NCI-H1694 (cell line): ENCODE data around the gene ZDHHC9.

Experiments used
- DNase-seq: peaks from one replicate; lab custom pipeline; 2025; lab: John Stamatoyannopoulos, UW

ZDHHC9 gene

DNA sequence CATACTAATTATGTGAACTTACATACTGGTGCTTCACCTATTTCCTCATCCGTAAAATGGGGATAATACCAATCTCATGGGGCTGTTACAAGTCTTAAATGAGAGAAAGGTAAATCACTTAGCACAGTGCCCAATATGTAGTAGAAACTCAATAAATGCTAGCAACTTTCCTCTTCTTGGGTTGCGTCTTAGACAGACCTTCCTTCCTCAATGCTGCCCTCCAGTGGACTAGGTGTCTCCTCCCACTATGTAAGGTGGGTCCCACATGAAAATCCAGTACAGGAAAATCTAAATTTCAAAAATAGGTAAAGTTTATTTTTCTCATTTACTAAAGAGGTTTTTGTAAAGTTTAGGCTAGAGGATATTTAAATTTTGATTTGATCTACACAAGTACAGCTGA lies 20.6 kb downstream of the ZDHHC9 start:
- DNase-seq: no peak

DNA sequence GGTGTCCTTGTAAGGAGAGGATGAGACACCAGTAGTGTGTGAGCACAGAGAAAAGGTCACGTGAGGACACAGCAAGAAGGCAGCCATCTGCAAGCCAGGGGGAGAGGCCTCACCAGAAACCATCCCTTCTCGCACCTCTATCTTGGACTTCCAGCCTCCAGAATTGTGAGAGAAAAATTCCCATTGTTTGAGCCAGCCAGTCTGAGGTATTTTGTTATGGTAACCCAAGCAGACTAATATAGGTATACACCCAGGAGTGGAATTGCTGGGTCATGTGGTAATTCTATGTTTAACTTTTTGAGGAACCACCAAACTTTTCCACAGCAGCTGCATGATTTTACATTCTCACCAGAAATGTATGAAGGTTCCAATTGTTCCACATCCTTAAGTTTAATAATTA lies 25.6 kb downstream of the ZDHHC9 start:
- DNase-seq: no peak

DNA sequence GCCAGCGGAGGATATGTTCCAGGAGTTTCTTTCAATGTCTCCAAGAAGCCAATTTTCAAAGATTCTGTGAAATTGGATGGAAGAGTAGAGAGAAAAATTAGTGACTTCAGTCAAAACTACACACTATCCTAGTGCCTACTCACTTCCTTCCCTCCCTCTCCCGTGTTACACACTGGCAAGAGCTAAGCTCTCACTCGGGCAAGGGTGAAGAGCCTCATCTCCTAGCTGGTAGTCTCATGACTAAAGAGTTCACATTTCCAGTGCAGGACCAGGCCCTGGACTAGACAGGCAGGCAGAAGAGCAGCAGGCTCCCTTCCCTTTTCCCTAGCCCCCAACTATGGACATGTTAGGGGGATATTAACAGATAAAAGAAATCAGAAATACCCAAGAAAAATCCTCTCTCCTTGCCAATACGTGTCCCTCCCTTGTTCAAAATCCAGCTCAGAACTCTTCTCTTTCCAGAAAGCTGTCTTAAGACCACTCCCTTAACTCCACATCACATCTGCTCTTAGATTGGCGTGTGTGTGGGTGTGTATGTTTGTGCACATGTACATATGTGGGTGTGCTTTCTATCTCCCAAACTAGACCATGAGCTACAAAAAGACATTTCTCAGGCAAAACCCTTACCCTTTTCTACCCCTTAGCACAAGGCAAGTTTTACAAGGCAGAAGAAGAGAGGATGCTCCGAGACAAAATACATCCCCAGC lies 29.9 kb downstream of the ZDHHC9 start:
- DNase-seq: no peak

DNA sequence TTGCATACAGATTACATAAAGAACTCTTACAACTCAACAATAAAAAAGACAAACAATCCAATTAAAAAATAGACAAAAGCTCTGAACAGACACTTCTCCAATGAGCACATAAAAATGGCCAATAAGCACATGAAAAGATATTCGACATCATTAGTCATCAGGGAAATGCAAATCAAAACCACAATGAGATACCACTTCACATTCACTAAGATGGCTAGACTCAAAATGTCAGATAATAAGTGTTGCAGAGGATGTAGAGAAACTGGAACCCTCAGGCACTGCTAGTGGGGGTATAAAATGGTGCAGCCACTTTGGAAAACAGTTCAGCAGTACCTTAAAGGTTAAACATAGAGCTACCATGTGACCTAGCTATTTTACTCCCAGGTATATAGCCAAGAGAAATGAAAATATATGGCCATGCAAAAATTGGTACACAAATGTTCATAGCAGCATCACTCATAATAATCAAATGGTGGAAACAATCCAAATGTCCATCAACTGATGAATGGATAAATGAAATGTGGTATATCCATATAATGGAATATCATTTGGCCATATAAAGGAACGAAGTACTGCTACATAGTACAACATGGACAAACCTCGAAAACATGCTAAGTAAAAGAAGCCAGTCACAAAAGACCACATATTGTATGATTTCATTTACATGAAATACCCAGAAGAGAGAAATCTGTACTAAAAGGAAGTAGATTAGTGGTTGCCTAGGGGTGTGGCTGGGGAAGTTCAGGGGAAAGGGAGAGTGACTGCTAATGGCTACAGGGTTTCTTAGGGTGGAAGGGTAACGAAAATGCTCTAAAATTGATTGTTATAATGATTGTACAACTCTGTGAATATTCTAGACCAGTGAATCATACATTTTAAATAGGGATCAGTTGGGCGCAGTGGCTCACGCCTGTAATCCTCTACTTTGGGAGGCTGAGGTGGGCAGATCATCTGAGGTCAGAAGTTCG lies 34.6 kb downstream of the ZDHHC9 start:
- DNase-seq: no peak

DNA sequence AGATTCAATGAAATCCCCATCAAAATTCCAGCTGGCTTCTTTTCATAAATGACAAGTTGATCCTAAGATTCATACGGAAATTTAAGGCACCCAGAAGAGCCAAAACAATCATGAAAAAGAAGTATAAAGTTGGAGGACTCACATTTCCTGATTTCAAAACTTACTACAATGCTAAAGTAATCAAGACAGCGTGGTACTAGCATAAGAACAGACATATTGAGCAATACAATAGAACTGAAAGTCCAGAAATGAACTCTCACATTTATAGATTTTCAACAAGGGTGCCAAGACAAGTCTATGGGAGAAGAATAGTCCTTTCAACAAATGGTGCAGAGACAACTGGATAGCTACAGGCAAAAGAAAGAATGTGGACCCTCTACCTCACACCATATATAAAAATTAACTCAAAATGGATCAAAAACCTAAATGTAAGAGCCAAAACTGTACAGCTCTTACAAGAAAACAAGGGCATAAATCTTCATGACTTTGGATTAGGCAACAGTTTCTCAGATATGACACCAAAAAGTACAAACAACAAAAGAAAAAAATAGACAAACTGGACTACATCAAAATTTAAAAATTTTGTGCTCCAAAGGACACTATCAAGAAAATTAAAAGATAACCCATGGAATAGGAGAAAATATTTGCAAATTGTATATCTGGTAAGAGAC lies 35.4 kb downstream of the ZDHHC9 start:
- DNase-seq: no peak

DNA sequence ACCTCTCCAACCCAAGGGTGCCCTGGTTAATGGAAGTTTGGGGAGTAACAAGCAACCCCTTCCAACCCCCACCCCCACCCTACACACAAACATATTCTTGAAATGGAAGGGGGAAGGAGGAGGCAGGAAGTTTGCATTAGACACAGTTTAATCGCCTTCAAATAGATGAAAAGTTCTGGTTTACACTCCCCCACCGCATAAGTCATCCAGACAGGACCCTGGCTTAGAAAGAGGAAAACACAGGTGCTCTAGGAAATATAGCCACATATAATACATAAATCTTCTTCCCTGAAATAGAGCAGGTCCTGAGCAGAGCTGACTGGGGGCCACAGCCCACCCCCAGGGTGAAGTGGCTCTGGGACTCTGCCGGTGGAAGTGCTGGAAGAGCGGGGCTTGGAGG lies 38.9 kb downstream of the ZDHHC9 start:
- DNase-seq: no peak

DNA sequence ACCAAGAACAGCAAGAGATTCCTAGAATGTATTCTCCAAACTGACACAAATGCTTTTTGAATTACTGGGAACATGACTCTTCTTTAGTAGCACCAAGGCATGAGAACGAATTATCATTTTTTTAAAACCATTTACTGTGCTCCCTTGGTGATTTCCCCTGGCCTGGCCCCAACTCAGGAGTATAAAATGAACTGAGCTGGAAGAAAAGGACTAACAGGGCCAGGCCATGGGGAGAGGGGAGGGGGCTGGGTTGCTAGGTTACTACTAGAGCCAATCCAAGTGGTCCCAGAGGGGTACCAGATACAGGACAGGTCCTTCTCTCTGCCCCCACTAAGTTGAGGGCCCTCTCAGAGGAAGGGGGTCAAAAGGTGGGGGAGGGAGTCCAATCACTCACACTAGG lies 40.8 kb downstream of the ZDHHC9 start:
- DNase-seq: no peak

DNA sequence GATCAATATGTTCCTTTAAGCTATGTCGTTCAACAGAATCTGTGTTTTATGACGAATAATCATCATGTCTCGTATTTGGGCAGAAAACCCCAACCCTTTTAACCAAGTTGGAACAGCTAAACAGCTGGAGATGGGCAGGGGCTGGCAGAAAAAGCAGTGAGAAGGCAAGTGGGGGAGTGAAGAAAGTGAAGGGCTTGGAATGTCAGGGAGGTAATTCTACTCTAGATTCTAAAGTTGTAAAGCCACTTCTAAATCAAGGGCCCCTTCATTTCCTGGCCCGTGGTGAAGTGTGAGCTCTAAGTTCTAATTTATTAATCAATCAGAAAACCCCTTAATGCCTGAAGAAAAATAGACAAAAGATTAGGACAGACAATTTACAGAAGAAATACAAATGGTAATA lies 43.5 kb downstream of the ZDHHC9 start:
- DNase-seq: no peak

DNA sequence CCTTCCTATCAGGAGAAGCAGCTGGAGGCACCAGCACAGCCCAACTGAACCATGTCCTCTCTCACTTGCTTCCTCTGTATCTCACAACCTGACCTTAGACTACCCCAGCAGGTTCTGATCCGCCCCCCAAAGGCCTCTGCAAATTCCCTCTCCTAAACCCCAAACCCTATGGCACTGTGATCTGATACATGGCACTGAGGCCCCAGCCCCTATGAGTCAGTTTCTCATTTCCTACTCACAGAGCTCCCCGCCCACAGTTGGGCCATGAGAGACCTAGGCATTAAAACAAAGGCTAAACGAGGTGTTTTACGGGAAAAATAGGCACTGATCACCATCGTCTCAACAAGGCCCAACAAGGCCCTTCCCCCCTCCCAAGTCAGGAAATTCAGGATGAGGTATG lies 44.8 kb downstream of the ZDHHC9 start:
- DNase-seq: no peak

DNA sequence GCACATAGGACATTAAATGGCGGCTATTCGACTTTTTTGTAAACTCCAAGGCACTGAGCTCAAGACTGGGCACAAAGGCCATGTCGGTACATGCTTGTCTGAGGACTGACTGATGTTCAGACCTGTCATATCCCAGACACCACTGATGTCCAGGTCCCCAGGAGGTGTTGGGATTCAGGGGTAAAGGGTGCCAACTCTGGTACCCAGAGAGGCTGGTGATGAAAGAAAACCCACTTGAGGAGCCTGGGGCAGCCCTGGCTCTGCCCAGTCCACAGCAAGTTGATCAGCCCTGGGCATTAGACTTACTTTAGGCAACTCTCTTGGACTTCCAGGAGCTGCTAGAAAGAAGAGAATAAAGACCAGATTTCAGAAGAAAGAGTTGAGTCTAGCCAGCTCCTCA lies 45.2 kb downstream of the ZDHHC9 start:
- DNase-seq: no peak

DNA sequence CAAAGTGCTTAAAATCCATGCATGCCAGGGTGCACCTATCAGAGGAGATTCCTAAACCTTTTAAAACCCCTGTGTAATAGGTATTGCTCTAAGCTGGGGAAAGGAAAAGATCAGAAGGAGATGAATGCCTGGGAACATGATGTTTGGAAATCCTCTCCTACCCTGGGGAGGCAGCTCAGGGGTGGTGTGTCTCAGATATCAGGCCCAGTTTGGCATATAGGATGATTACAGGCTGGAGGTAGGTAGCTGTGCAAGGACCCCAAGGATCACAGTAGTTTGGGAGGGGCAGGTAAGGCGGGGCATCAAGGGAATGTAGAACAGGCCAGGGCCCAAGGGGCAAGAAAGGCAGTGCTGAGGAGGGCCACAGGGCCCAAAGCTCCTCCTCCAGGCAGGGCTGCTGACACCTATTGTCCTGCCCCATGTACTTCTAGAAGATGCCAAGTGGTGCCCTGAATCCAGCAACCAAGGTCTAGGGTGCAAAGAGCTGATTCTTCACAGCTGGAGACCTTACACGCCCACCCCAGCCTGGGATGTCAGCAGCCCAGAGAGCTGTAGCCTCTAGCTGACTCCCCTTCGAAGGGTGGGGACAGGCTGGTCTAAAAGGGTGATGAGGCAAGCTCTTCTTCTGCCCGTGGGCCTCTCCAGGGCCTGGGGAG lies 46.3 kb downstream of the ZDHHC9 start:
- no peak for DNase-seq

DNA sequence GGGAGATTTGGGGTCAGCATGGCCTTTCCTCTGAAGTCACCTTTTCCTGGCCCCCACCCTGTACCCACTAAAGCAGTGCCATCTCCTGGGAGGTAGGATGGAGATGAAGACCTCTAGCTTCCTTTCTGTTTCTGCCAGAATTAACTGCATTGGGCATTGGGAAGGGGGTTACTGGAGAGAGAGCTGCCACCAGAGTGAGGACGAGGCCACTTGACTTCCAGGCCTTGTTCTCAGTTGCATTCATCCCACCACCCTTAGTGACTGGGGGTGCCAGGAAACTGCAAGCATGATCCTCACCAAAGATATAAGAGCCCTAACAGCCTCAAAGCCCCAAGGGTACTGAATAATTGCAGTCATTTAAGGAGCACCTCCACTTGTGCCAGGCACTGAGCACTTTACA lies 48.1 kb downstream of the ZDHHC9 start:
- no peak for DNase-seq

DNA sequence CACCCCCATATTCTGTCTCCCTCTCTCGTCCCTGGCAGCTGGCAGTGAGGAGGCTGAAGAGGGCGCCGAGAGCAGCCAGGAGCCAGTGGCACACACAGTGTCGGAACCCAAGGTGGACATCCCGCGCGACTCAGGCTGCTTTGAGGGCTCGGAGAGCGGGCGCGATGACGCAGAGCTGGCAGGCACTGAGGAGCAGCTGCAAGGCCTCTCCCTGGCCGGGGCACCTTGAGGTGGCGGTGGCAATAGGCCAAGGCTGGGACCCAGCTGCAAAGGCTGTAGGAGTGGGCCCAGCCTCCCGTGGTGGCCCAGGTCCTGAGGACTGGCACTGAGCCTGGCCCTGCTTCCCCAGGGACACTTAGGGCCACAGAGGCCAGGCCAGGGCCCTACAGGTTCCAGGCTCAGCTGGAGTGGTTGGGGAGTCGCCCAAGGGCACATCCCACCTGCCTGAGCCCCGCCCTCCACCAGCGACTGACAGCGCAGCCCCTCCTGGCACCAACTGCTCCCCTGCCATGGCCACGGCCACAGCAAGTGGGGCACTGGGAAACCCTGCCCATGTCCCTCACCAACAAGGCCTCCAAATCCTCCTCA lies 50.0 kb downstream of the ZDHHC9 start:
- no peak for DNase-seq

DNA sequence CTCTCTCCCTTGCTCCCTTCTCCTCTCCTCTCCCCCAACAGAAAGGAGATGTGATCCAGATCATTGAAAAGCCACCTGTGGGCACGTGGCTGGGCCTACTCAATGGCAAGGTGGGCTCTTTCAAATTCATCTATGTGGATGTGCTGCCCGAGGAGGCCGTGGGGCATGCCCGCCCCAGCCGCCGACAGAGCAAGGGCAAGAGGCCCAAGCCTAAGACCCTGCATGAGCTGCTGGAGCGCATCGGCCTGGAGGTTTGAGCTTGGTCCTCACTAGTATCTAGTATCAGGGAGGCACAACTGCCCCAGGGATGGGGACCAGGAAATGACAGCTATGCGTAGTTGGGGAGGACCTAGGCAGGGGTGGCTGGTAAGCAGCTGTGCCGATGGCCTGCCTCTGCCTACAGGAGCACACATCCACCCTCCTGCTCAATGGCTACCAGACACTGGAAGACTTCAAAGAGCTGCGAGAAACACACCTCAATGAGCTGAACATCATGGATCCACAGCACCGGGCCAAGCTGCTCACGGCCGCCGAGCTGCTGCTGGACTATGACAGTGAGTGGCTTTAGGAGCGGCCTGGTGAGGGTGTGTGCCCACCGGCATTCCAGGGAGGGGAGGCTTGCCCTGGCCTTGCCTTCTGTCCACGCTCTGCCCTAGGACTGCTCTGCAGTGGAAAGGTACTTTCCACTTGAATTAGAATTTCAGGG lies 50.9 kb downstream of the ZDHHC9 start:
- no peak for DNase-seq

DNA sequence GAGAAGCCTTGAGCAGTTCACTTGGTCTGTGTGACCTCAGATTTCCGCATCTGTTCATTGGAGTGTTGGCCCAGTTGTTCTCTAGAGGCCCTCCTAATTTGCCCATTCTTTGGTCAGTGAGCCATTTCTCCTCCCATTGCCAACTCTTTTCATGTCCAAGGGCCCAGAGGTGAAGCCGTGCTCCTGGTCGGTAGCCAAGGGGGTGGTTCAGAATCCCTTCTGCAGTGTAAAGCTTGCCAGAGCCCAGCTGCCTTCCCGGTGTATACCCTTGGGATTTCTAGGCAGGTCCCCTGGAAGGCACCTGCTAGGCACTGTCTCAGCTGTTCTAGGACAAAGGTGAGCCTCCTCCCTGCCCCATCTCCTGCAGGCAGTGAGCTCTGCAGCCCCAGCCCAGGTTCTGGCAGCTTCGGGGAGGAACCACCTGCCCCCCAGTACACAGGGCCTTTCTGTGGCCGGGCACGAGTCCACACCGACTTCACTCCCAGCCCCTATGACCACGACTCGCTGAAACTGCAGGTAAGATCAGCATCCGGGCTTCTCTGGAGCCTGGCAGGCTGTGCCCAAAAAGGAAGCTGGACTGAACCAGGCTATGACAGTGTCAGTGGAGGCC lies 51.6 kb downstream of the ZDHHC9 start:
- DNase-seq: no peak

DNA sequence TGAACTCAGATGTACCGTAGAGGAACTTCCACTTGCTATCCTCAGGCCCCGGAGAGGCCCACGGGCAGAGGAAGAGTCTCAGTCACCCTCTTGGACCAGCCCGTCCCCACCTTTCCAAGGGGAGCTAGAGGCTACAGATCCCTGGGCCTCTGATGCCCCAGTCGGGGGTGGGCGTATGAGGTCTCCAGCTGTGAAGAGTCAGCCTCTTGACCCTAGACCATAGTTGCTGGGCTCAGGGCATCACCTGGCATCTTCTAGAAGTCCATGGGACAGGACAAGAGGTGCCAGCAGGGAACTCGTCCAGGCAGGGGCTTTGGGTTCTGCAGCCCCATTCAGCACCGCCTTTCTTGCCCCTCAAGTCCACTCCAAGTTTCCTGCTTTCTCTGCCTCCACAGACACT lies 52.4 kb downstream of the ZDHHC9 start:
- DNase-seq: no peak

DNA sequence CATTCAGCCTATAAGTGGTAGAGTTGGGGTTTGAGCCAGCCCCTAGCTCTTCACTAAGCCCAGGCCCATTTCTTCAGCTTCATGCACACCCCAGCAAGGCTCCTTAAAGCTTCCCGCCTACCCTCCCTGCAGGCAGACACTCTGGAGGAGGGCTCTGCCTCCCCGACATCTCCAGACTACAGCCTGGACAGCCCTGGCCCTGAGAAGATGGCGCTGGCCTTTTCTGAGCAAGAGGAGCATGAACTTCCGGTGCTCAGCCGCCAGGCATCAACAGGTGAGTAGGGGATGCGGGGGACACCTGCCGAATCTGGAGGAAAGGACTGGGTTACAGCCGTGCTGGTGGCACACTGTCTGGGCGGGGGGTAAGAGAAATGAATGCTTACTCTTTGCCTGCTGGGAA lies 52.9 kb downstream of the ZDHHC9 start:
- no peak for DNase-seq

DNA sequence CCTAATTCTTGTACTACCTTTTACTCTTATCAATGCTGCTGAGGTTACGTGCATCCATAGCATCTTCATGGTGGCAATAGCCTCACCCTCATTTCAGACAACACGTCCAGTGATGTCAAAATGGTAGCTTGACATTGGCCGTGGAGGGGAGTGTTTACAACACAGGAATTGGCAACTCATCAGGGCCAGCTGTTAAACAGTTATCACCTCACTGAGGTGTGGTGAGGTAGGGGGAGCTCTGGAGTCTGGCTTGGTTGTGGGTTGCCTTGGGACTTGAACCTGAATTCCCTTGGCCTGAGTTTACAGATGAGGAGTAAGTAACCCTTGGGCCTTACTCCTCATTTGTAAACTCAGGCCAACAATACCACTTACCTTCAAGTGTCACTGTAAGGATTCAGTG lies 53.5 kb downstream of the ZDHHC9 start:
- DNase-seq: no peak

DNA sequence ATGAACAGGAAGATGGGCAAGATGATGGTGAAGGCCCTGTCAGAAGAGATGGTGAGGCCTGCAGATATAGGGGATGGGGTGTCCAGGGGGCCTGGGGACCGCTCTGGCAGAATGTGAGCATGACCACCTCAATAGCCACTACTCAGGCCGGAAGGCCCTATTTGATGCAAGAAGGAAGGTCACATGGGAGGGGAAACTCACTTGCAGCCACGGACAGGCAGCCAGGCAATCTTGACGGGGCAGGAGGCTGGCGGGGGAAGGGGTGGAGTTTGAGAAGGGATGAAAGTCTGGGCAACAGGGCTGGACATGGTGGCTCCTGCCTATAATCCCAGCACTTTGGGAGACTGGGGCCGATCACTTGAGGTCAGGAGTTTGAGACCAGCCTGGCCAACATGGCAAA lies 55.2 kb downstream of the ZDHHC9 start:
- no peak for DNase-seq

DNA sequence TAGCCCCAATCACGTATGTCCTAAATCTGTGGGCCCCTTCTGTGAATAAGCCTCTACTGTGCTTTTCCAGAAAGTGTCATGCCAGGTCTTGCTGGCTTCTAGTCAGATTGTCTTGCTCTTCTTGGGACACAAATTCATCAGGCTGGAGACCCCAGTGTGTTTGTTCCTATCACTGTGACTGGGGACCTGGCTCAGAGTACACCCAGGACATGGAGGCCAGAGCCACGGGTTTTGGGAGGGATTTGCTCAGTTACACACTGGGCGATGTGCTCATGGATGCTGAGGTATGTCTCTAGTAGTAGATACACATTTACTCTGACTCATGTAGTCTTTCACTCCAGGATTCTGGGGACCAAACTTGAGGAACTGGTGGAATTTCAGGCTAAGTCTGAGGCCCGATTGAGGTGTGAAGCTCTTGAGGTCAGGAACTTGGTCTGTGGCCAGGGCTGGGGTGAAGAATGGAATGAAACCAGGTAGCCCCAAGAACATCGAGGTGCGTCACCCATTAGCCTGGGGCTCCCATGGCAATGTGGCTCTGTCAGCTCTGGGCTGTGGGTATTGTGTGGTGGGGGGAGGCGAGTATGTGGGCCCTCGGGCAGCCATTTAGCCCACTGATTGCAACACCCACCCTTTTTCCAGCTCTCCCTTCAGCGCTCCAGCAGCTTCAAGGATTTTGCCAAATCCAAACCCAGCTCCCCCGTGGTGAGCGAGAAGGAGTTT lies 56.2 kb downstream of the ZDHHC9 start:
- DNase-seq: no peak
